GM12878 (cell line): ENCODE measurements around the gene OSBPL3. TPM values are rescaled to one million over a fixed set of nuclear protein-coding genes. Genes with fewer than 3 reads are reported as not detected.

Experiments used
- ATAC-seq: fragments of 200-7000 bp; cut with Tn5 transposase; 3 replicates; pipeline ENCODE4 v1.9.1; 2020; ENCODE audit warnings: mild to moderate bottlenecking, moderate library complexity
- BruUV-seq: library from RNA; stranded (reverse); fragments of 400-500 nt; replicated peaks from 2 replicates; lab custom pipeline; 2021; lab: Mats Ljungman, UMichigan
- CTCF ChIA-PET: fragments of 300-600 bp; sonication (Branson Sonifier 250); formaldehyde crosslinking; extraction: SDS; loops from one replicate; lab custom pipeline; 2021; ENCODE audit warnings: inconsistent platforms; lab: Yijun Ruan, JAX
- POLR2A ChIA-PET: fragments of 350-600 bp; formaldehyde crosslinking; extraction: SDS; loops from one replicate; lab custom pipeline; 2021; ENCODE audit warnings: inconsistent platforms; lab: Charles Lee
- RAD21 ChIA-PET: fragments of 300-600 bp; sonication (Branson Sonifier 250); formaldehyde crosslinking; loops from one replicate; lab custom pipeline; 2023; ENCODE audit warnings: antibody characterized with exemption; ENCODE audit not compliant: unreplicated experiment; lab: Charles Lee
- SMC1A ChIA-PET: fragments of 300-600 bp; sonication (Branson Sonifier 250); formaldehyde crosslinking; loops from one replicate; lab custom pipeline; 2023; ENCODE audit not compliant: unreplicated experiment, uncharacterized antibody; lab: Charles Lee
- DNase-seq: peaks from one replicate; pipeline ENCODE4 v3.0.0-alpha.2; 2011; ENCODE audit warnings: low read depth, low spot score
- FAIRE-seq: peaks from 3 replicates; lab custom pipeline; 2011; peaks lifted over from hg19 to GRCh38; lab: Jason Lieb, UNC
- H2AFZ ChIP-seq: 2 replicates; pipeline ENCODE4 v1.6.0; 2011; ENCODE audit warnings: low read depth, low read length, control low read depth; ENCODE audit not compliant: control insufficient read depth
- H3K27ac ChIP-seq: 2 replicates; pipeline ENCODE4 v1.5.1; 2011; ENCODE audit warnings: control low read depth; ENCODE audit not compliant: control insufficient read depth, insufficient read depth
- H3K27me3 ChIP-seq, 2 experiments: replicated peaks in 1 of 2; 2 replicates each; pipeline versions ENCODE4 v1.6.0 to v1.6.1; 2011; ENCODE audit warnings: low read length in 1 of 2; ENCODE audit not compliant: control insufficient read depth in 2 of 2, insufficient read depth in 2 of 2
- H3K36me3 ChIP-seq, 2 experiments: 2 replicates each; pipeline ENCODE4 v1.5.1; 2011; ENCODE audit warnings: low read length in 1 of 2; ENCODE audit not compliant: control insufficient read depth in 2 of 2, insufficient read depth in 2 of 2
- H3K4me1 ChIP-seq: 2 replicates; pipeline ENCODE4 v1.6.1; 2011; ENCODE audit warnings: mild to moderate bottlenecking, low read length, moderate library complexity, mixed read lengths; ENCODE audit not compliant: control insufficient read depth, insufficient read depth
- H3K4me2 ChIP-seq: 2 replicates; pipeline ENCODE4 v1.6.0; 2011; ENCODE audit warnings: control low read depth; ENCODE audit not compliant: control insufficient read depth, insufficient read depth
- H3K4me3 ChIP-seq: fragments of 200-600 bp; sonication (generic); 2 replicates; pipeline ENCODE4 v1.5.1; 2016
- H3K79me2 ChIP-seq: 2 replicates; pipeline ENCODE4 v1.6.0; 2011; ENCODE audit warnings: low read length; ENCODE audit not compliant: control insufficient read depth, insufficient read depth
- H3K9ac ChIP-seq: 2 replicates; pipeline ENCODE4 v1.8.0; 2011; ENCODE audit warnings: low read length, control low read depth, mixed read lengths; ENCODE audit not compliant: control insufficient read depth, insufficient read depth
- H3K9me3 ChIP-seq: replicated peaks from 3 replicates; pipeline ENCODE4 v1.5.1; 2011; ENCODE audit warnings: mild to moderate bottlenecking, low read length; ENCODE audit not compliant: control insufficient read depth, insufficient read depth
- H4K20me1 ChIP-seq: 2 replicates; pipeline ENCODE4 v1.6.0; 2011; ENCODE audit not compliant: control insufficient read depth, insufficient read depth
- CTCF ChIP-seq, 3 experiments: IDR thresholded peaks in 2 of 3; conservative IDR thresholded peaks in 1 of 3; 2 replicates each; pipeline ENCODE4 v1.5.1; 2011; ENCODE audit warnings: low read depth in 3 of 3, low read length in 3 of 3, mild to moderate bottlenecking in 3 of 3, control low read depth in 2 of 3, moderate library complexity in 2 of 3, inconsistent platforms in 1 of 3, mixed read lengths in 1 of 3; ENCODE audit not compliant: control insufficient read depth in 2 of 3, insufficient read depth in 1 of 3; ENCODE audit errors: extremely low read depth in 1 of 3
- MEF2B ChIP-seq: fragments of 450-650 bp; IDR thresholded peaks from 2 replicates; pipeline ENCODE4 v1.6.1; 2018; ENCODE audit warnings: mild to moderate bottlenecking, moderate library complexity; ENCODE audit not compliant: partially characterized antibody, poor library complexity, severe bottlenecking
- POU2F2 ChIP-seq: IDR thresholded peaks from 3 replicates; pipeline ENCODE4 v1.6.1; 2011; ENCODE audit warnings: low read depth, mild to moderate bottlenecking, low read length, borderline replicate concordance
- RAD21 ChIP-seq: IDR thresholded peaks from 2 replicates; pipeline ENCODE4 v1.6.1; 2011; ENCODE audit warnings: mild to moderate bottlenecking, low read depth, low read length, moderate library complexity; ENCODE audit not compliant: insufficient read depth
- RUNX3 ChIP-seq: IDR thresholded peaks from 2 replicates; pipeline ENCODE4 v1.6.1; 2012; ENCODE audit warnings: low read length, inconsistent platforms
- SKIL ChIP-seq: fragments of 450-650 bp; IDR thresholded peaks from 2 replicates; pipeline ENCODE4 v1.6.1; 2017; ENCODE audit warnings: mild to moderate bottlenecking, low read depth, inconsistent platforms; ENCODE audit not compliant: poor library complexity, severe bottlenecking
- SMC3 ChIP-seq: IDR thresholded peaks from 2 replicates; pipeline ENCODE4 v1.6.1; 2011; ENCODE audit warnings: low read length, improper control_type of control experiment, borderline replicate concordance
- YY1 ChIP-seq: IDR thresholded peaks from 2 replicates; pipeline ENCODE4 v1.6.1; 2011; ENCODE audit warnings: low read depth, mild to moderate bottlenecking, low read length
- ZNF384 ChIP-seq: IDR thresholded peaks from 2 replicates; pipeline ENCODE4 v1.6.1; 2012; ENCODE audit warnings: low read depth, mild to moderate bottlenecking, low read length, improper control_type of control experiment, borderline replicate concordance
- WGBS: methylation state at CpG from one replicate; pipeline ENCODE4 v1.1.6; 2016; ENCODE audit warnings: low lambda C conversion rate; ENCODE audit not compliant: insufficient replicate concordance, insufficient coverage; ENCODE audit errors: missing lambda C conversion rate; 5-methylcytosine and 5-hydroxymethylcytosine counted together
- in situ Hi-C: fragments of 300-500 bp; cut with MboI; formaldehyde crosslinking; loops from 9 replicates; pipeline ENCODE4 v1.14.3; 2018; ENCODE audit warnings: mixed read lengths
- intact Hi-C: fragments of 100-400 bp; cut with micrococcal nuclease; formaldehyde crosslinking; loops from one replicate; pipeline ENCODE4 v1.14.2; 2022; ENCODE audit not compliant: unreplicated experiment
- polyA plus RNA-seq, 11 experiments: library from polyadenylated mRNA; depleted of rRNA in 4 of 11; unstranded in 6 of 11; stranded (reverse) in 5 of 11; fragments of >200 nt; fragmentation: Nextera tagmentation in 4 of 11; fragmentation: Illumina TruSeq in 1 of 11; extraction: Ambion mirVana in 4 of 11; extraction: Trizol in 1 of 11; gene quantifications; 1 replicate in 1 of 11; 2 replicates in 10 of 11; pipeline versions ENCODE4 v1.2.1 to v1.2.3, GENCODE V29; 2011 to 2016; ENCODE audit warnings: inconsistent platforms in 2 of 11, missing spikeins in 2 of 11, low read depth in 1 of 11
- total RNA-seq, 4 experiments: library from RNA; depleted of rRNA in 3 of 4; stranded (reverse); fragments of >200 nt in 3 of 4; fragmentation: Illumina TruSeq in 1 of 4; extraction: Trizol in 1 of 4; gene quantifications; 2 replicates each; pipeline versions ENCODE4 v1.2.1 to v1.2.3, GENCODE V29; 2013 to 2021

Gene OSBPL3
- total and polyA plus RNA-seq, 10 of the 15 experiments (the other 5 are each of a cell fraction or from before 2014, with no cell fraction given), result 6.1 to 46.6 (median 27.0) TPM

DNA sequence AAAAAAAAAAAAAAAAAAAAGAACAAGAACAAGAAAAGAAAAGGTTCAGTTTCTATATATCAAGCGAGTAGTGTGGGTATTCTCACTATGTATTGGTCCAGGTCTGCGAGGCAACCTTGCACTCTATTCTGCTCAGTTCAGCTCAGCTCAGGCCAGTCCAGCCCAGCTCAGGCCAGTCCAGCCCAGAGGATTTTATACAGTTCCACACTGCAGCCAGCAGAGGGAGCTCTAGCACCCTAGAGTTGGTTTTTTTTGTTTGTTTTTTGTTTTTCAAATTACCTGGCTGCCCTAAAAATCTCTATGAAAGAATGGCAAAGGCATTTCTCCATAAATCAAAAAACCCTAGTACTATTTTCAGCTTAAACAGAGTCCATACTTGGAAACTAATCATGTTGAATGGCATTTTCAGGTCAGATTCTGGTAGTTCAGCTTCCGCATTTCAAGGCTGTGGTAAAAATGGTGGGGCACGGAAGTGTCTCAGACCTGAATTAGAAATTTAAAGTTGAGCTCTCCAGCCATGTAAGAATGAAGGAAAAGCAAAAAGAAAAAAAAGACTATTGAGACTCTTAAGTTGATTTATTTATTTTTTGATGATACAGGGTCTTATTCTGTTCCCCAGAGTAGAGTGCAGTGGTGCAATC lies 167.6 kb downstream of the OSBPL3 start:
- Histone ChIP-seq H3K79me2 (no peaks in the 10 kb centered on the region), H2AFZ (no peak overlapping the region), H3K27me3 (no peaks in the 10 kb centered on the region), H3K27ac (no peak overlapping the region), H3K9me3 (no peaks in the 10 kb centered on the region), H3K4me3 (no peak overlapping the region), H3K4me1 (no peaks in the 10 kb centered on the region), H3K36me3 (peaks cover 9 to 21% of the 10 kb centered on the region in 2 experiments), H3K9ac (no peak overlapping the region), H4K20me1 (no peaks in the 10 kb centered on the region), H3K4me2 (no peak overlapping the region)
- SMC1A ChIA-PET, result interaction anchor here (0.5 to 11.2 kb wide), 39 partner anchors 9 to 349 kb away, joined by 3 to 160 read pairs (median 4); partner anchors contain the start of gene CYCS
- in situ Hi-C loops, result no loop called here
- FAIRE-seq, result peak; percentile 94
- TF ChIP-seq YY1 (0 out of 2 replicates have a peak, but pooled peaks have one; percentile 27), SMC3 (peak; percentile 92), ZNF384 (peak; percentile 56), MEF2B (no peak), RUNX3 (0 out of 2 replicates have a peak, but pooled peaks have one; percentile 10), SKIL (peak; percentile 43), RAD21 (peak; percentile 78), CTCF (IDR thresholded peaks at IDR 0.05 in 2 of 3, conservative IDR thresholded peaks at IDR 0.05 in 1 of 3; ENCODE audit: control insufficient read depth in 2 of 3, extremely low read depth in 1 of 3, insufficient read depth in 1 of 3, low read depth in 3 of 3, low read length in 3 of 3) (peak; percentile 78 to 81 (median 81)), POU2F2 (no peak)
- intact Hi-C loops, result loop anchor here (1.0 kb wide), 2 partner anchors 258 to 282 kb away; no protein-coding TSS in a partner anchor
- CTCF ChIA-PET, result interaction anchor here (0.6 to 11.6 kb wide), 79 partner anchors 9 to 950 kb away, joined by 3 to 290 read pairs (median 5); partner anchors contain the start of gene OSBPL3
- RAD21 ChIA-PET, result interaction anchor here (0.6 to 5.4 kb wide), 24 partner anchors 9 to 348 kb away, joined by 3 to 120 read pairs (median 3); partner anchors contain the start of genes OSBPL3 and PALS2
- ATAC-seq, result peak; percentile 97
- 52% methylated on average over 4 of the region's 4 CpGs for WGBS
- BruUV-seq, result no TSS peak
- POLR2A ChIA-PET, result interaction anchor here (0.6 to 0.9 kb wide), 5 partner anchors 137 to 1270 kb away, joined by 3 to 5 read pairs (median 4); no protein-coding TSS in a partner anchor
- no peak for DNase-seq
